ENCODE data around the gene CYP1A2. TPM values are rescaled to one million over a fixed set of nuclear protein-coding genes. Genes with fewer than 3 reads are reported as not detected.
"Not testable (repeated sequence)": the region's sequence is repeated elsewhere in the genome, so short reads cannot be mapped to it uniquely, and the experiment has no call there.

Gene CYP1A2
- total RNA-seq, 1 donor from 2014 or later = not detected

GRCh38 chr15:74725225-74725774 is 23.3 kb upstream of the CYP1A2 start, which contains the start of gene CYP1A1:
Gene CYP1A1, minus strand, starts transcription at chr15:74725528. Its CDS starts 2,431 bp downstream, at chr15:74723097.
- H3K4me3 Mint-ChIP-seq = peak within 1 kb of the TSS; percentile 82
- no peak for TF ChIP-seq CTCF (conservative IDR thresholded peaks at IDR 0.05)
- peak; percentile 32 for DNase-seq (ENCODE audit: low read depth, low spot score)
- H3K27ac Mint-ChIP-seq (ENCODE audit: unreplicated experiment) = no peak within 1 kb of the TSS
- H3K9me3 Mint-ChIP-seq = no peaks in the 10 kb centered on the region
- H3K36me3 Mint-ChIP-seq (ENCODE audit: low read depth) = peaks cover 2% of the 10 kb centered on the region
- H3K4me1 Mint-ChIP-seq = peaks cover 30% of the 10 kb centered on the region
- H3K27me3 Mint-ChIP-seq (ENCODE audit: low read depth) = peaks cover 9% of the 10 kb centered on the region

DNA sequence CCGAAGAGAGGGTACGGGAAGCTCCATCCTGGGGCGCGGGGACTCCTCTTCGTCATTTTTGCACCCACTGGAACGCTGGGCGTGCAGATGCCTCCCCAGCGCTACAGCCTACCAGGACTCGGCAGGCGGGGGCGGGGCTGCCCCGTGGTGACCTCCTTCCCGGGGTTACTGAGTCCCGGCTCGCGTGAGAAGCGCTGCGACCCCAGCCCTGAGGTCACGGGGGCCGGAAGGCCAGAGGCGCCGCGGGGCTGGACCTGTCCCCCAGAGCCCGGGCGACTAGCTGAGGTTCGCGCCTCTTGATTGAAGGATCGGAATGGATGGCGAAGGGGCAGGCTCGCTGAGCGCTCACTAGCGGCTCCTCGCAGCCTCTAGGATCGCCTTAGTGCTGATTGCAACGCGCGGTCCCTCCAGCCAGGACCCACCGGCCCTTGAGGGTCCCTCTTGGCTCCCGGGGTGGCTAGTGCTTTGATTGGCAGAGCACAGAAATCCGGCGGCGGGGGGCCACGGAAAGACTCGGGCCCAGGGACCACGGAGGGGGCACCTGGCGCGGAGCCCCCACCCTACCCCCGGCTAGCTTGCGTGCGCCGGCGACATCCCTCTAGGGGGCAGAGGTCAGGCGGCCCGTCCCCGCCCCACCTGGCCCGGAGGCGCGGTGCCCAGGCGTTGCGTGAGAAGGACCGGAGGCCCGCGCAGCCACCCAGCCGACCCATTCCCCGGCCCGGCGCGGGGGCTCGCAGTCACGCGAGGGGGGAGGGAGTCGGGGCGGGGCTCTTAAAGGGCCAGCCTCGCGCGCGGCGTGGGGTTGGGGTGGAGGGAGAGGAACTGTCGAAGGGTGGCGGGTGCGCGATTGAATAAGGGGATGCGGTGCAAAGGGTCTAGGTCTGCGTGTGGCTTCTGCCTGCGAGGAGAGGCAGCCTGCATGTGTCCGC is 22.5 kb upstream of the CYP1A2 start:
- H3K4me3 Mint-ChIP-seq = peak overlapping the region; percentile 69
- H3K27ac Mint-ChIP-seq (ENCODE audit: unreplicated experiment) = no peak overlapping the region
- no peak for TF ChIP-seq CTCF (conservative IDR thresholded peaks at IDR 0.05)
- peaks cover 35% of the 10 kb centered on the region for H3K4me1 Mint-ChIP-seq
- H3K36me3 Mint-ChIP-seq (ENCODE audit: low read depth) = peaks cover 2% of the 10 kb centered on the region
- DNase-seq (ENCODE audit: low read depth, low spot score) = peak; percentile 65
- peaks cover 9% of the 10 kb centered on the region for H3K27me3 Mint-ChIP-seq (ENCODE audit: low read depth)
- no peaks in the 10 kb centered on the region for H3K9me3 Mint-ChIP-seq

- DNase-seq (ENCODE audit: low read depth, low spot score) = no peak
- Mint-ChIP-seq H3K4me3 (peak overlapping the region; percentile 68), H3K36me3 (ENCODE audit: low read depth) (peaks cover 2% of the 10 kb centered on the region), H3K27ac (ENCODE audit: unreplicated experiment) (peak overlapping the region; percentile 79), H3K4me1 (peaks cover 36% of the 10 kb centered on the region), H3K9me3 (no peaks in the 10 kb centered on the region), H3K27me3 (ENCODE audit: low read depth) (peaks cover 9% of the 10 kb centered on the region)
- TF ChIP-seq CTCF (conservative IDR thresholded peaks at IDR 0.05) = no peak
Observed at GRCh38 chr15:74726774-74727164, 21.9 kb upstream of the CYP1A2 start.

- peaks cover 2% of the 10 kb centered on the region for H3K36me3 Mint-ChIP-seq (ENCODE audit: low read depth)
- no peak overlapping the region for H3K4me3 Mint-ChIP-seq
- peaks cover 14% of the 10 kb centered on the region for H3K27me3 Mint-ChIP-seq (ENCODE audit: low read depth)
- no peak overlapping the region for H3K27ac Mint-ChIP-seq (ENCODE audit: unreplicated experiment)
- no peaks in the 10 kb centered on the region for H3K9me3 Mint-ChIP-seq
- TF ChIP-seq CTCF (conservative IDR thresholded peaks at IDR 0.05) = no peak
- H3K4me1 Mint-ChIP-seq = peaks cover 36% of the 10 kb centered on the region
- DNase-seq (ENCODE audit: low read depth, low spot score) = no peak
Observed at GRCh38 chr15:74727727-74728126, 20.9 kb upstream of the CYP1A2 start.

- not testable (repeated sequence) for H3K4me3 Mint-ChIP-seq; DNase-seq (ENCODE audit: low read depth, low spot score); H3K36me3 Mint-ChIP-seq (ENCODE audit: low read depth); H3K9me3 Mint-ChIP-seq; H3K27ac Mint-ChIP-seq (ENCODE audit: unreplicated experiment)
- peaks cover 16% of the 10 kb centered on the region for H3K27me3 Mint-ChIP-seq (ENCODE audit: low read depth)
- peaks cover 32% of the 10 kb centered on the region for H3K4me1 Mint-ChIP-seq
Observed at GRCh38 chr15:74728699-74729098, 19.9 kb upstream of the CYP1A2 start.

DNA sequence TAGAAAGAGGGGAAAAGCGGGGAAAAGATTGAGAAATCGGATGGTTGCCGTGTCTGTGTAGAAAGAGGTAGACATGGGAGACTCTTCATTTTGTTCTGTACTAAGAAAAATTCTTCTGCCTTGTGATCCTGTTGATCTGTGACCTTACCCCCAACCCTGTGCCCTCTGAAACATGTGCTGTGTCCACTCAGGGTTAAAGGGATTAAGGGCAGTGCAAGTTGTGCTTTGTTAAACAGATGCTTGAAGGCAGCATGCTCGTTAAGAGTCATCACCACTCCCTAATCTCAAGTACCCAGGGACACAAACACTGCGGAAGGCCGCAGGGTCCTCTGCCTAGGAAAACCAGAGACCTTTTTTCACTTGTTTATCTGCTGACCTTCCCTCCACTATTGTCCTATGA is 19.3 kb upstream of the CYP1A2 start:
- DNase-seq (ENCODE audit: low read depth, low spot score); H3K36me3 Mint-ChIP-seq (ENCODE audit: low read depth); H3K27ac Mint-ChIP-seq (ENCODE audit: unreplicated experiment); H3K9me3 Mint-ChIP-seq; H3K4me3 Mint-ChIP-seq: not testable (repeated sequence)
- H3K4me1 Mint-ChIP-seq = peaks cover 25% of the 10 kb centered on the region
- peaks cover 22% of the 10 kb centered on the region for H3K27me3 Mint-ChIP-seq (ENCODE audit: low read depth)
